A673 (cell line): ENCODE measurements around the gene CD302. TPM values are rescaled to one million over a fixed set of nuclear protein-coding genes. Genes with fewer than 3 reads are reported as not detected.

Experiments used
- BruUV-seq: library from RNA; stranded (reverse); fragments of 400-500 nt; replicated peaks from 2 replicates; lab custom pipeline; 2021; lab: Mats Ljungman, UMichigan
- CTCF ChIA-PET: fragments of 300-600 bp; sonication (Branson Sonifier 250); formaldehyde crosslinking; loops from one replicate; lab custom pipeline; 2022; ENCODE audit warnings: antibody characterized with exemption; lab: Charles Lee
- POLR2A ChIA-PET: fragments of 300-600 bp; sonication (Branson Sonifier 250); formaldehyde crosslinking; loops from one replicate; lab custom pipeline; 2022; ENCODE audit warnings: antibody characterized with exemption; ENCODE audit not compliant: low non-redundant PET; lab: Charles Lee
- DNase-seq: peaks from one replicate; pipeline ENCODE4 v3.0.0-alpha.2; 2015; ENCODE audit warnings: low spot score
- H3K27ac ChIP-seq: fragments of 200-600 bp; sonication (generic); 2 replicates; pipeline ENCODE4 v1.5.1; 2016; ENCODE audit warnings: mixed run types, low read depth, mild to moderate bottlenecking, mixed read lengths, antibody characterized with exemption, low read length; ENCODE audit not compliant: poor library complexity, severe bottlenecking
- H3K27me3 ChIP-seq: fragments of 200-600 bp; sonication (generic); replicated peaks from 2 replicates; pipeline ENCODE4 v1.6.1; 2017; ENCODE audit warnings: mixed run types, low read depth, mild to moderate bottlenecking, mixed read lengths, antibody characterized with exemption, low read length; ENCODE audit not compliant: insufficient read depth, poor library complexity
- H3K36me3 ChIP-seq: fragments of 200-600 bp; sonication (generic); 2 replicates; pipeline ENCODE4 v1.6.1; 2016; ENCODE audit warnings: mixed run types, mild to moderate bottlenecking, mixed read lengths, antibody characterized with exemption, low read length; ENCODE audit not compliant: insufficient read depth, poor library complexity, severe bottlenecking
- H3K4me1 ChIP-seq: fragments of 200-600 bp; sonication (generic); 2 replicates; pipeline ENCODE4 v1.6.1; 2017; ENCODE audit warnings: mixed run types, mild to moderate bottlenecking, mixed read lengths, antibody characterized with exemption, low read length; ENCODE audit not compliant: insufficient read depth, poor library complexity, severe bottlenecking
- H3K4me3 ChIP-seq: fragments of 200-600 bp; sonication (generic); 2 replicates; pipeline ENCODE4 v1.5.1; 2016; ENCODE audit warnings: low read depth, mixed run types, mild to moderate bottlenecking, mixed read lengths, low read length; ENCODE audit not compliant: poor library complexity, severe bottlenecking
- H3K9me3 ChIP-seq: fragments of 200-600 bp; sonication (generic); 2 replicates; pipeline ENCODE4 v1.6.1; 2016; ENCODE audit warnings: mixed run types, low read depth, mild to moderate bottlenecking, mixed read lengths, antibody characterized with exemption, low read length; ENCODE audit not compliant: poor library complexity, severe bottlenecking
- CTCF ChIP-seq: fragments of 300-800, 200-600 bp; sonication (generic); conservative IDR thresholded peaks from 2 replicates; pipeline ENCODE4 v1.5.1; 2017; ENCODE audit warnings: low read depth, mild to moderate bottlenecking, antibody characterized with exemption, low read length, moderate library complexity, mixed read lengths
- EZH2 ChIP-seq: fragments of 200-600 bp; sonication (generic); IDR thresholded peaks from 2 replicates; pipeline ENCODE4 v1.6.1; 2017; ENCODE audit warnings: borderline replicate concordance, low read depth, mild to moderate bottlenecking, mixed read lengths, antibody characterized with exemption, low read length; ENCODE audit not compliant: poor library complexity, severe bottlenecking
- intact Hi-C: fragments of 100-400 bp; cut with micrococcal nuclease; formaldehyde crosslinking; loops from one replicate; pipeline ENCODE4 v1.10.0; 2022; ENCODE audit not compliant: unreplicated experiment
- total RNA-seq: library from RNA; stranded (reverse); gene quantifications from 2 replicates; pipeline ENCODE4 v1.2.3, GENCODE V29; 2021

Gene CD302
- total RNA-seq, 1 experiment from 2014 or later, result 0.24 TPM

- no peaks in the 10 kb centered on the region for H3K9me3 ChIP-seq
- POLR2A ChIA-PET, result no interaction called here
- intact Hi-C loops, result no loop called here
Measured at GRCh38 chr2:159802673-159803072, 4.7 kb upstream of the CD302 start.

GRCh38 chr2:159799833-159800232 is 1.8 kb upstream of the CD302 start:
- no peaks in the 10 kb centered on the region for H3K9me3 ChIP-seq
- intact Hi-C loops, result no loop called here
- no peak for DNase-seq
- no peak overlapping the region for H3K4me3 ChIP-seq
- H3K36me3 ChIP-seq, result no peaks in the 10 kb centered on the region
- ChIA-PET CTCF (no interaction called here), POLR2A (no interaction called here)
- BruUV-seq, result no TSS peak
- no peak for TF ChIP-seq EZH2
- H3K27ac ChIP-seq, result no peak overlapping the region
- peaks cover 11% of the 10 kb centered on the region for H3K4me1 ChIP-seq
- H3K27me3 ChIP-seq, result peaks cover 36% of the 10 kb centered on the region

More at GRCh38 chr2:159802673-159803072, 4.7 kb upstream of the CD302 start:
- no peak for DNase-seq
- no peaks in the 10 kb centered on the region for H3K36me3 ChIP-seq
- no peak for TF ChIP-seq CTCF
- TF ChIP-seq EZH2, result no peak
- CTCF ChIA-PET, result no interaction called here
- H3K27ac ChIP-seq, result no peak overlapping the region
- peaks cover 1% of the 10 kb centered on the region for H3K4me1 ChIP-seq
- peaks cover 34% of the 10 kb centered on the region for H3K27me3 ChIP-seq
- BruUV-seq, result no TSS peak
- no peak overlapping the region for H3K4me3 ChIP-seq

GRCh38 chr2:159798376-159798725 is 343 bp upstream of the CD302 start:
- no TSS peak for BruUV-seq
- peak overlapping the region; percentile 44 for H3K4me3 ChIP-seq
- H3K36me3 ChIP-seq, result no peaks in the 10 kb centered on the region
- H3K4me1 ChIP-seq, result peaks cover 11% of the 10 kb centered on the region
- ChIA-PET POLR2A (interaction anchor here (0.5 kb wide), 1 partner anchor 1546 kb away, joined by 7 read pairs; no protein-coding TSS in a partner anchor), CTCF (no interaction called here)
- TF ChIP-seq EZH2 (no peak), CTCF (no peak)
- no peak for DNase-seq
- no peaks in the 10 kb centered on the region for H3K9me3 ChIP-seq
- H3K27me3 ChIP-seq, result peaks cover 36% of the 10 kb centered on the region
- intact Hi-C loops, result no loop called here
- no peak overlapping the region for H3K27ac ChIP-seq

GRCh38 chr2:159797225-159797542 is 824 bp downstream of the CD302 start:
- POLR2A ChIA-PET, result no interaction called here
- H3K27ac ChIP-seq, result no peak overlapping the region
- intact Hi-C loops, result no loop called here
- H3K27me3 ChIP-seq, result peaks cover 36% of the 10 kb centered on the region
- no TSS peak for BruUV-seq
- DNase-seq, result no peak
- H3K4me3 ChIP-seq, result peak overlapping the region; percentile 44
- CTCF ChIA-PET, result no interaction called here
- TF ChIP-seq CTCF (no peak), EZH2 (no peak)
- H3K36me3 ChIP-seq, result no peaks in the 10 kb centered on the region
- H3K9me3 ChIP-seq, result no peaks in the 10 kb centered on the region
- H3K4me1 ChIP-seq, result peaks cover 11% of the 10 kb centered on the region
